Measurements from ENCODE around the gene ECHDC3. TPM values are rescaled to one million over a fixed set of nuclear protein-coding genes. Genes with fewer than 3 reads are reported as not detected.
A peak's percentile ranks its signal among the peaks of the same experiment; 100 is the strongest.

ECHDC3 gene
- 9.9 TPM for polyA plus RNA-seq (2013, experiment 1 of 2)
- polyA plus RNA-seq (2013, experiment 2 of 2), result 10.0 TPM

- H3K18ac ChIP-seq (ENCODE audit: low read length), result peak within 1 kb of the TSS; percentile 83
- H3K9me3 ChIP-seq (replicated peaks in 1 of 2; ENCODE audit: control insufficient read depth in 2 of 2, insufficient read depth in 1 of 2, low read depth in 1 of 2, low read length in 2 of 2), result peaks cover 4 to 10% of the 10 kb centered on the region in 2 donors
- no peak within 1 kb of the TSS for H4K8ac ChIP-seq (ENCODE audit: low read depth, low read length)
- no peak within 1 kb of the TSS for H3K4ac ChIP-seq (ENCODE audit: low read length)
- peaks cover 0 to 18% (median 3%) of the 10 kb centered on the region in 3 experiments for H3K27me3 ChIP-seq (ENCODE audit: control insufficient read depth in 3 of 3, insufficient read depth in 3 of 3, low read depth in 1 of 3, low read length in 3 of 3)
- peak within 1 kb of the TSS; percentile 66 for H3K23ac ChIP-seq (ENCODE audit: low read depth, low read length, poor library complexity)
- H2BK12ac ChIP-seq (ENCODE audit: low read length), result peak within 1 kb of the TSS; percentile 63
- H3K14ac ChIP-seq (ENCODE audit: low read length), result peak within 1 kb of the TSS; percentile 73
- H3K4me1 ChIP-seq (ENCODE audit: control insufficient read depth in 2 of 2, insufficient read depth in 1 of 2, low read depth in 1 of 2, low read length in 2 of 2), result peaks cover 0 to 5% of the 10 kb centered on the region in 2 donors
- H3K4me2 ChIP-seq (ENCODE audit: insufficient read depth, low read length, poor library complexity, severe bottlenecking), result peak within 1 kb of the TSS; percentile 58
- peak within 1 kb of the TSS; percentile 51 for H3K9ac ChIP-seq (ENCODE audit: low read depth, low read length, poor library complexity)
- no peak within 1 kb of the TSS for H4K91ac ChIP-seq (ENCODE audit: low read depth, low read length, poor library complexity)
- H2AK5ac ChIP-seq (ENCODE audit: low read depth, low read length), result peak within 1 kb of the TSS; percentile 40
- H3K36me3 ChIP-seq (replicated peaks in 1 of 2; ENCODE audit: control insufficient read depth in 2 of 2, insufficient read depth in 2 of 2, low read length in 2 of 2), result no peaks in the 10 kb centered on the region
- H3K79me1 ChIP-seq (ENCODE audit: low read depth, low read length), result no peaks in the 10 kb centered on the region
- no peak within 1 kb of the TSS for H2BK5ac ChIP-seq (ENCODE audit: low read length)
- H2AFZ ChIP-seq (ENCODE audit: low read length), result no peak within 1 kb of the TSS
- no CpG with 5 or more reads among the region's 93 CpGs for WGBS, 2 donors (ENCODE audit: extremely low coverage in 2 of 2, insufficient read length in 2 of 2, insufficient replicate concordance in 1 of 2)
- peak; percentile 26 for DNase-seq (ENCODE audit: low spot score)
- peak within 1 kb of the TSS; percentile 24 for H2BK120ac ChIP-seq (ENCODE audit: low read depth, low read length)
- H3K4me3 ChIP-seq (ENCODE audit: low read length in 2 of 2), result peak within 1 kb of the TSS in 1 of 2 donors; percentile 83
- peak within 1 kb of the TSS; percentile 92 for H2BK15ac ChIP-seq (ENCODE audit: low read length)
- no peak within 1 kb of the TSS for H3K27ac ChIP-seq (replicated peaks; ENCODE audit: low read length)
Observed at GRCh38 chr10:11742009-11742778, at the start of gene ECHDC3. TSS of gene ECHDC3 (plus strand) at chr10:11742382. CDS start at chr10:11742577, 195 bp downstream.

DNA sequence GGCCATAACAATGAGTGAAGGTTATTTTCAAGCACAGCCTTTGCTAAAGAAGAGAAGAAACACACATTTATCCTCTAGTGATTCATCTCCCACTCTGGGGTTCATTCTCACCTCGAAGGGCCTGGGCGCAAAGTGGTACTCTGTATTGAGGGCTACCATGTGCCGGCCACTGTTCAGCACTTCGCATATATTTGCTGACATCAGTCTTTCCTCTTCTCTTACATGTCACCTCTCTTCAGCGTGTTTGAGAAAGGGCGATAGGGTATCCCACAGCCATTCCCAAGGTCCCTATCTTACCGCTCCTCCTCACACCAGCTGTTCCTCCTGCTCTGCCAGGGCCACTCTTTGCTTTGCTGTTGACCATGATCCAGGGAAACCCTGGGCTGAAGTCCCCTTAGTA is 48.8 kb upstream of the ECHDC3 start:
- H3K4me2 ChIP-seq (ENCODE audit: insufficient read depth, low read length, poor library complexity, severe bottlenecking), result no peak overlapping the region
- DNase-seq (ENCODE audit: low spot score), result no peak
- no peak overlapping the region for H2AK5ac ChIP-seq (ENCODE audit: low read depth, low read length)
- H2BK12ac ChIP-seq (ENCODE audit: low read length), result no peak overlapping the region
- no peak overlapping the region for H3K4me3 ChIP-seq (ENCODE audit: low read length in 2 of 2)
- no peak overlapping the region for H4K91ac ChIP-seq (ENCODE audit: low read depth, low read length, poor library complexity)
- no peak overlapping the region for H2AFZ ChIP-seq (ENCODE audit: low read length)
- no peak overlapping the region for H2BK15ac ChIP-seq (ENCODE audit: low read length)
- H3K9me3 ChIP-seq (replicated peaks in 1 of 2; ENCODE audit: control insufficient read depth in 2 of 2, insufficient read depth in 1 of 2, low read depth in 1 of 2, low read length in 2 of 2), result no peaks in the 10 kb centered on the region
- peaks cover 0 to 2% (median 0%) of the 10 kb centered on the region in 3 experiments for H3K27me3 ChIP-seq (ENCODE audit: control insufficient read depth in 3 of 3, insufficient read depth in 3 of 3, low read depth in 1 of 3, low read length in 3 of 3)
- H3K79me1 ChIP-seq (ENCODE audit: low read depth, low read length), result no peaks in the 10 kb centered on the region
- H3K36me3 ChIP-seq (replicated peaks in 1 of 2; ENCODE audit: control insufficient read depth in 2 of 2, insufficient read depth in 2 of 2, low read length in 2 of 2), result no peaks in the 10 kb centered on the region
- no peak overlapping the region for H3K4ac ChIP-seq (ENCODE audit: low read length)
- H3K23ac ChIP-seq (ENCODE audit: low read depth, low read length, poor library complexity), result no peak overlapping the region
- H3K14ac ChIP-seq (ENCODE audit: low read length), result no peak overlapping the region
- no peak overlapping the region for H2BK5ac ChIP-seq (ENCODE audit: low read length)
- H3K9ac ChIP-seq (ENCODE audit: low read depth, low read length, poor library complexity), result no peak overlapping the region
- no peak overlapping the region for H4K8ac ChIP-seq (ENCODE audit: low read depth, low read length)
- H3K4me1 ChIP-seq (ENCODE audit: control insufficient read depth in 2 of 2, insufficient read depth in 1 of 2, low read depth in 1 of 2, low read length in 2 of 2), result no peaks in the 10 kb centered on the region
- no peak overlapping the region for H3K27ac ChIP-seq (replicated peaks; ENCODE audit: low read length)
- H2BK120ac ChIP-seq (ENCODE audit: low read depth, low read length), result no peak overlapping the region
- WGBS, 2 donors (ENCODE audit: extremely low coverage in 2 of 2, insufficient read length in 2 of 2, insufficient replicate concordance in 1 of 2), result no CpG with 5 or more reads among the region's 7 CpGs
- no peak overlapping the region for H3K18ac ChIP-seq (ENCODE audit: low read length)

GRCh38 chr10:11695779-11696178 is 46.4 kb upstream of the ECHDC3 start:
- Histone ChIP-seq H2BK12ac (ENCODE audit: low read length) (no peak overlapping the region), H3K9me3 (replicated peaks in 1 of 2; ENCODE audit: control insufficient read depth in 2 of 2, insufficient read depth in 1 of 2, low read depth in 1 of 2, low read length in 2 of 2) (no peaks in the 10 kb centered on the region), H3K27ac (replicated peaks; ENCODE audit: low read length) (no peak overlapping the region), H4K8ac (ENCODE audit: low read depth, low read length) (no peak overlapping the region), H3K14ac (ENCODE audit: low read length) (no peak overlapping the region), H2BK15ac (ENCODE audit: low read length) (no peak overlapping the region), H3K36me3 (replicated peaks in 1 of 2; ENCODE audit: control insufficient read depth in 2 of 2, insufficient read depth in 2 of 2, low read length in 2 of 2) (no peaks in the 10 kb centered on the region), H3K4me2 (ENCODE audit: insufficient read depth, low read length, poor library complexity, severe bottlenecking) (no peak overlapping the region), H2BK5ac (ENCODE audit: low read length) (no peak overlapping the region), H3K27me3 (ENCODE audit: control insufficient read depth in 3 of 3, insufficient read depth in 3 of 3, low read depth in 1 of 3, low read length in 3 of 3) (no peaks in the 10 kb centered on the region), H3K4ac (ENCODE audit: low read length) (no peak overlapping the region), H3K4me1 (ENCODE audit: control insufficient read depth in 2 of 2, insufficient read depth in 1 of 2, low read depth in 1 of 2, low read length in 2 of 2) (no peaks in the 10 kb centered on the region), H4K91ac (ENCODE audit: low read depth, low read length, poor library complexity) (no peak overlapping the region), H3K18ac (ENCODE audit: low read length) (no peak overlapping the region), H3K4me3 (ENCODE audit: low read length in 2 of 2) (no peak overlapping the region), H2BK120ac (ENCODE audit: low read depth, low read length) (no peak overlapping the region), H3K9ac (ENCODE audit: low read depth, low read length, poor library complexity) (no peak overlapping the region), H3K23ac (ENCODE audit: low read depth, low read length, poor library complexity) (no peak overlapping the region), H2AK5ac (ENCODE audit: low read depth, low read length) (no peak overlapping the region), H3K79me1 (ENCODE audit: low read depth, low read length) (no peaks in the 10 kb centered on the region), H2AFZ (ENCODE audit: low read length) (no peak overlapping the region)
- no CpG with 5 or more reads among the region's 2 CpGs for WGBS, 2 donors (ENCODE audit: extremely low coverage in 2 of 2, insufficient read length in 2 of 2, insufficient replicate concordance in 1 of 2)
- DNase-seq (ENCODE audit: low spot score), result no peak

DNA sequence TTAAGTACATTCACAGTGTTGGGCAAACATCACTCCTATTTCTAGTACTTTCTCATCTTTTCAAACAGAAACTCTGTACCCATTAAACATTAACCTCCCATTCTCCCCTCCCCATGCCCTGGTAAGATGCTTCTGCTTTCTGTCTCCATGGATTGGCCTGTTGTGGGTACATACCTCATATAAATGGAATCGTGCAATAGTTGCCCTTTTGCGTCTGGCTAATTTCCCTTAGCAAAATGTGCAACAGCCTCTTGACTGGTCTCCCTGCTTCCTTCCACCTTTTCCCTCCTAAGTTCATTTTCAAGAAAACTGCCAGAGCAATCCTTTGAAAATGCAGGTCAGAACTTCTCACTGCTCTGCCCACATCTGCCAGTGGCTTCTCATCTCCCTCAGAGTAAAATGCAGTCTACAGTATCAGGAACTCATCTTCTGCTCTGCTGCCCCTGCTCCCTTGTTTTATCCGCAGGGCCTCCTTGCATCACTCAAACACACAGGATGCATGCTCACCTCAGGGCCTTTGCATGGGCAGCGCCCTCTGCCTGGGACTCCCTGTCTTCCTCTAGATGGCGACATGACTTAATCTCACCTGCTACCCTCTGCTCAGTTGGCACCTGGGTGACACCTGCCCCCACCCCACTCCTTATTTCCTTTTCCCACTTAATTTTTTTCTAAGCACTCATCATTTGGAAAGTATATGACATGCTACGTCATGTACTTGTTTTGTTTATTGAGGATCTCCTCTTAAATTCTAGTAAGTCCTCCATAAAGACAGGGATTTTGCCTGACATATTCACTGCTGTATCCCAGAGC is 44.3 kb upstream of the ECHDC3 start:
- Histone ChIP-seq H3K14ac (ENCODE audit: low read length) (no peak overlapping the region), H2AK5ac (ENCODE audit: low read depth, low read length) (no peak overlapping the region), H3K4ac (ENCODE audit: low read length) (no peak overlapping the region), H3K4me2 (ENCODE audit: insufficient read depth, low read length, poor library complexity, severe bottlenecking) (no peak overlapping the region), H3K79me1 (ENCODE audit: low read depth, low read length) (no peaks in the 10 kb centered on the region), H3K27me3 (ENCODE audit: control insufficient read depth in 3 of 3, insufficient read depth in 3 of 3, low read depth in 1 of 3, low read length in 3 of 3) (no peaks in the 10 kb centered on the region), H3K4me1 (ENCODE audit: control insufficient read depth in 2 of 2, insufficient read depth in 1 of 2, low read depth in 1 of 2, low read length in 2 of 2) (peaks cover 0 to 1% of the 10 kb centered on the region in 2 donors), H3K18ac (ENCODE audit: low read length) (peak overlapping the region; percentile 19), H3K9ac (ENCODE audit: low read depth, low read length, poor library complexity) (no peak overlapping the region), H2AFZ (ENCODE audit: low read length) (no peak overlapping the region), H3K4me3 (ENCODE audit: low read length in 2 of 2) (no peak overlapping the region), H4K8ac (ENCODE audit: low read depth, low read length) (no peak overlapping the region), H3K23ac (ENCODE audit: low read depth, low read length, poor library complexity) (no peak overlapping the region), H2BK15ac (ENCODE audit: low read length) (no peak overlapping the region), H3K9me3 (replicated peaks in 1 of 2; ENCODE audit: control insufficient read depth in 2 of 2, insufficient read depth in 1 of 2, low read depth in 1 of 2, low read length in 2 of 2) (no peaks in the 10 kb centered on the region), H2BK5ac (ENCODE audit: low read length) (no peak overlapping the region), H2BK12ac (ENCODE audit: low read length) (no peak overlapping the region), H3K36me3 (replicated peaks in 1 of 2; ENCODE audit: control insufficient read depth in 2 of 2, insufficient read depth in 2 of 2, low read length in 2 of 2) (no peaks in the 10 kb centered on the region), H3K27ac (replicated peaks; ENCODE audit: low read length) (no peak overlapping the region), H4K91ac (ENCODE audit: low read depth, low read length, poor library complexity) (no peak overlapping the region), H2BK120ac (ENCODE audit: low read depth, low read length) (no peak overlapping the region)
- WGBS, 2 donors (ENCODE audit: extremely low coverage in 2 of 2, insufficient read length in 2 of 2, insufficient replicate concordance in 1 of 2), result no CpG with 5 or more reads among the region's 6 CpGs
- no peak for DNase-seq (ENCODE audit: low spot score)

Measured in neuronal stem cell (in vitro differentiated cells).